HG03565 (cell line): ENCODE results near the gene BCCIP.

ENCODE experiments used
- ATAC-seq: cut with Tn5 transposase; IDR thresholded peaks from one replicate; pipeline ENCODE4 v1.9.1; 2021; ENCODE audit warnings: mild to moderate bottlenecking, moderate library complexity; ENCODE audit not compliant: unreplicated experiment

Gene BCCIP

GRCh38 chr10:125797424-125797823 is 25.9 kb upstream of the BCCIP start:
- no peak for ATAC-seq

- ATAC-seq = no peak
These were observed 25.2 kb upstream of the BCCIP start for GRCh38 chr10:125797994-125798662.

DNA sequence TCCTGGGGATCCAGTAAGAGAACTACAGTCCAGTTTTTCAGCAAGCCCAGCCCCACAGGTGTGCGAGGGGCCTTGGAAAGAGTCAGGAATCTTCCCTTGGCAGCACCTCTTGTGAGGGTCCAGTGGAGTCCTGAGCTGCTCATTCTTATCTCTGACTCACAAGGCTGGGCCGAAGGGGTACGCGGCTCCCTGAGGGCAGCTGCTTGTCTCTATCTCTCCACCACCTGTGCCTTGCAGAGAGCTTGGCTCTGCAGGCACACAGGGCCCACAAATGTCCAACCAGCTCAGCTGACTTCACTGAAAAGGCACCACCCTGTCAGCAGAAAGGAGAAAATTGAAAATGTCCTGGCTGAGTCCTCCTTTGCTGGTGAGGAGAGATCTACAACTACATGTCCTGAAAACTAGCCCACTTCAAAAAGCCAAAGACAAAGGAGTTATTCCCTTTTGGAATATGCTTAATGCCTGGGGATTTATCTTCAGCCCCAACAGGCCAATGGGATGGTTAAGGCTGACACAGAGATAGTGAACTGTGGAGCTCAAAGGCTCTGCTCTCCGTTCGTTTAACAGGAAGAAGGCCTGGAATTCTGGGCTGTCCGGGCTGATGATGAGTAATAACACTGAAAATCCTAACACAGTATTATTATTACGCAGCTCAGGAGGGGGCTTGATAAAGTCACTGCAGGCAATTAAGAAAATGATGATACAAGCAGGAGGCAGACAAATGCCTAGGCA is 23.7 kb upstream of the BCCIP start:
- ATAC-seq = no peak

DNA sequence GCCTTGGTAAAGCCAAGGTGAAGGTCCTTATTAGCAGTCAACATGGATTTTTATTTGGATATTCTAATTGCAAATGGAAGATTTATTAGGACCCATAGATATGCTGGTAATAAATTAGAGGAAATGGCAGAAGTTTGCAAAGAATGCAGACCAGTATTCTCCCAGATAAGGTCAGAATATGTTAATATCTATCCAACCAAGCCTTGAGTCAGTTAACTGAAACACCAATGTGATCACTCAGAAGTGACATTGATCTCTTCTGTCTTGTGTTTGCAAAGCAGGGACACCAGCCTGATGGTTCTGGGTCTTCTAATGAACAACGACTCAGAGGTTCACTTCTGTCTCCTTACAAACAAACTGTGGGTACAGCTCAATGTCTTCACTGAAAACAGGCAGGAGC is 21.8 kb upstream of the BCCIP start:
- ATAC-seq = no peak

- no peak for ATAC-seq
These were observed 21.2 kb upstream of the BCCIP start for GRCh38 chr10:125802131-125802530.

DNA sequence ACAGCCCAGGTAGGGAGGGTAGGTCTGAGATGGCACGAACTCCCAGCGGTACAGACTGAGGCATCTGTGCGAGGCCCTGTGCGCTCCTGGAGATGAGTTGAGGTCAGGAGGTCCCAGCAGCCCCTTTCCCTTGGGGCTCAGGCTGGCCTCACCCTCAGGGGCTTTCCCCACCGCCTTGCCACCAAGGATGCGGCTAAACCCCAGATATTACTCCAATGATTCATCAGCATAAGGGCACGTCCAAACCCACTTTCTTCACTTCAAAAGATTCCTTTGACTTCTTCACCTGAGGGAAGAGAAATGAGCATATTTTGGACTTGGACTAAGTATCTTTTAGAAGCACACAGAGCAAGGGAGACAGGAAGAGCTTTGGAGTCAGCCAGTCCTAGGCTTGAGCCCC is 20.6 kb upstream of the BCCIP start:
- no peak for ATAC-seq

DNA sequence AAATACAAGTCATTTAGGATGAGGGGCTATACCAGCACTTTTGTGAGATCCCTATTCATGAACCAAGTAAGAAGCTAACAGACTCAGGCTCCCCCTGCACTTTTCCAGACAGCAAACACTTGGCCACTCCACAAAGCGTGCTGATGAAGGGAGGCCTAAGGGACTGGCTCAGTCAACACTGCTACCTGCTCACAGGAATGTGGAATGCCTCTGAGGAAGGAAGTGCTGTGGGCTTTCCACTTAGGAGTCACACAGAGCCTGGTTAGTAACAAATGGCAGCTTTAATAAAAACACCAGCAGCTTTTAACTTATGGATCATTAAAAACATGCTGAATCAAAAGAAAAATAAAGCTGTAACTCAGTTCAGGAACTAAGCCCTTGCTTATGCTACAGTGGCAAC is 15.3 kb upstream of the BCCIP start:
- ATAC-seq = no peak

GRCh38 chr10:125811251-125811650 is 12.1 kb upstream of the BCCIP start:
- ATAC-seq = no peak

- no peak for ATAC-seq
These were observed 11.1 kb upstream of the BCCIP start for GRCh38 chr10:125812128-125812750.

DNA sequence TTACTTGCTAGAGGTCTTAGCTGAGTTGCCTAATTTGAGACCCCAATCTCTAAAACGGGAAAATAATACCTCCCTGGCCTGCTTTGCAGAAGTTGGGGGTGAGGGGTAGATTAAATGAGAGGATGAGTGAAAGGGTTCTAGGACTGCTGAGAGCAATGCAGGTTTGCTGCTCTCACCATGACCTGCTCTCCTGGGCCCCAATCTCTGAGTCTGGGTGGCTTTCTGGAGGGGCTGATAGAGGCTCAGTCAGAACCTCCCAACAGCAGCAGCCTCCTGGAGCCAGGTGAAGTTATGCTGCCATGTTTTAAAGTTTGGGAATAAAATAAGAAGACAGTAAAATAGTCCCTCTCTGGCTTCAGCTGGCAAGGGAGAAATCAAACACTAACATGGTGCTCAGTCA is 7.6 kb upstream of the BCCIP start:
- no peak for ATAC-seq

DNA sequence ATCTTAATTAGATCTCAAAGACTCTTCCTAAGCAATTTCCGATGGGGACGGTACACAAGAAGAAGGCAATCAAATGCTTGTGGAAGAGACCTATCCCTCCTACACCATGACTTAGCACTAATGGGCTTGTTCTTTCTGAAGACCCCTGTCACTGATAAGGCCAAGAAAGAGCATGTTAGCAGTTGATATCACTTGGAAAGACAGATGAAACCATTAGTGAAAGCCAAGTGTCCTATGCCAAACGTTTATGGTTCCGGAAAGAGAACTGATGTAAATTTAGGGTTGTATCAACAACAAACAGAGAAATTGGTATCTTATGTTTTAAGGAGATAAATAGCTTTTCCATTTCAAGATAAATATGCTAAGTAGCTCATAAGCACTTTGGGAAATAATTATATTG is 6.8 kb upstream of the BCCIP start:
- ATAC-seq = no peak

GRCh38 chr10:125817337-125817946 is 5.9 kb upstream of the BCCIP start:
- ATAC-seq = no peak

DNA sequence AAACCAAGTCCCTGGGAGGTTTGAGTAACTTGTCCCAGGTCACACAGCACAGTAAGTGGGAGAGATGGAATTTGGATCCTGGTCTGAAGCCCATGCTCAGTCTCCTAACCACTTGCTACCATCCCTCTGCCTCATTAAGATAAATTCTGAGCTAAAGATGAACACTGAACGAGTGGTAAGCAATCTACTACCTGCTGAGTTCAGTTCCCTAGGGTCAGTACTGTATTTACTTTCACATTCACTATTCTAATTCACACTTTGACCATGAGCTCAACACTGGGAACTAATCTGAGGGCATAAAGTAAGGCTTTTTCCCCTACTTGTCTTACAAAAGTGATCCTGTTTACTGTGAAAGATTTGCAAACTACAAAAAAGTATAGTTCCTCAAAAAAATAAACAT is 2.6 kb upstream of the BCCIP start:
- peak; percentile 37 for ATAC-seq

DNA sequence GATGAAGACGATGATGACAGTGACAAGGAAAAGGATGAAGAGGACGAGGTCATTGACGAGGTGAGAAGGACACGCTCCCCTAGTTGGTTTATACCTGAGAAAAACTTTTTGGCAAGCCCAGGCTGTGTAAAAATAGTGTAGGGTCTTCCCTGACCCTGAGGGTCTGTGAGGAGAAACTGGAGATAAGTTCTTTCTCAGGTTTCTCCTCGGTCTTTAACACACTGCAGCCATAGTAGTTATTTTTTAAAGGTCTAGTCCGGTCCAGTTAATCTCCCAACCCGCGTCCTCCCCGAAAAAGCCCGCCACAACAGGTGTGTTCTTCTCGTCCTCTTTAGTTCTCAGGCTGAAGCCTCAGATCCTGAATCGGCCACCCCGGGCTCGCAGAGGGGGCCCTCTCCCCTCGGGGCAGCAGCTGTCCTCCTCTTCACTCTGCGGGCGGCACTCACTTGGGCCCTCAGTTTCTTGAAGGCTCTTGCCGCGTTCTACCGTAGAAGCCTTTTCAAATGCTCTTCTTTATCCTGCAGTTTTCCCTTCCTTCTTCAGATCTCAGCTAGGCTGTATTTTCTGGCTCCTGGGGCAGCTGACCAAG is 411 bp downstream of the BCCIP start:
- ATAC-seq = no peak

DNA sequence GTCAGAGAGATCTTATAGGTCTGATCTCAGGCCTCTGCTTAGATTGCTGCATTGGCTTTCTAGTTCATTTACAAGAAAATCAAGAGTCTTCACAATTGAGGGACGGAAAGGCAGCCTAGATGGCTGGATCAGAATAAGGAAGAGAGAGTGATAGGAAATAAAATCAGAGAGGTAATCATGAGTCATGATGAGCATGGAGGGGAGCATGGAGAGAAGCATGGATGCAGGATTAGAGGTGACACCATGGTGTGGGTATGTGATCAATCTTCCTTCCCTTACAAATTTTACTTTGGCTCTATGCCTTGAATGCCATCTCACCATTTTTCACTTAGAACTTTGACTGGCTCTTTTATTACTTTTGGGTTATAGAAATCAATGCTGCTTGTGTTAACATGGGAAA is 1.4 kb downstream of the BCCIP start:
- no peak for ATAC-seq

GRCh38 chr10:125827133-125827532 is 3.8 kb downstream of the BCCIP start:
- ATAC-seq = no peak

DNA sequence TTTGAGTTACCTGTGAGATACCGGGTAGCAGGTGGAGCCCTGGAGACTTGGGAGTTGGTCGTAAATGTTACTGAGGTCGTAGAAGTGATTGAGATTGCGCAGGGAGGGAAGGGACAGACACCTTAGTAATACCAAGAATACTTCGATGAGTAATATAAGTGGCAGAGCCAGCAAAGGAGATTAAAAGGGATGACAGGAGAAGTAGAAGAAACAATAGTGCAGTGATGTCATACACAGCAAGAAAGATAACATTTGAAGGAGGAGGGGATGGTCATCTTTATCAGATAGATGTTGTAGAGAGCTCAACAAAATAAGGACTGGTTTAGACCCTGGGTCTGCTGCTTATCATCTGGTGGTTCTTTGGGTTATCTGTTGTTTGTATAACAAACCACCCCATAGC is 5.0 kb downstream of the BCCIP start:
- no peak for ATAC-seq

DNA sequence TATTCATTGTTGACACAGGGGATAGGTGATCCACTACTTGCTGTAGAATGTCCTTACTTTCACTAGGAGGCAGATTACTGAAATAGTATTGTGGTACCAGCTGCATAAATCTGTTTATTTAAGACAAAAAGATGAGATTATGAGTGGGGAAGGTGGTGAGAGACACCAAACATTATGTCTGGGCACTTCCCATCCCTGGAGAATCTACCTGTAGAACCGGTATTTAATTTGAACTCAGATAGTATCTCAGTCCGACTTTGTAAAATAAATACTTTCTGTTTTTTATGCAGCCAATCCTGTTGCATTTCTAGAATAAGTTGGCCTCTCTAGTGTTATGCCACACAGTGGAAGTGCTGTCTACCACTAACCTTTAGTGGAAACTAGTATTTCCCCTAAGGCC is 13.4 kb downstream of the BCCIP start:
- no peak for ATAC-seq

DNA sequence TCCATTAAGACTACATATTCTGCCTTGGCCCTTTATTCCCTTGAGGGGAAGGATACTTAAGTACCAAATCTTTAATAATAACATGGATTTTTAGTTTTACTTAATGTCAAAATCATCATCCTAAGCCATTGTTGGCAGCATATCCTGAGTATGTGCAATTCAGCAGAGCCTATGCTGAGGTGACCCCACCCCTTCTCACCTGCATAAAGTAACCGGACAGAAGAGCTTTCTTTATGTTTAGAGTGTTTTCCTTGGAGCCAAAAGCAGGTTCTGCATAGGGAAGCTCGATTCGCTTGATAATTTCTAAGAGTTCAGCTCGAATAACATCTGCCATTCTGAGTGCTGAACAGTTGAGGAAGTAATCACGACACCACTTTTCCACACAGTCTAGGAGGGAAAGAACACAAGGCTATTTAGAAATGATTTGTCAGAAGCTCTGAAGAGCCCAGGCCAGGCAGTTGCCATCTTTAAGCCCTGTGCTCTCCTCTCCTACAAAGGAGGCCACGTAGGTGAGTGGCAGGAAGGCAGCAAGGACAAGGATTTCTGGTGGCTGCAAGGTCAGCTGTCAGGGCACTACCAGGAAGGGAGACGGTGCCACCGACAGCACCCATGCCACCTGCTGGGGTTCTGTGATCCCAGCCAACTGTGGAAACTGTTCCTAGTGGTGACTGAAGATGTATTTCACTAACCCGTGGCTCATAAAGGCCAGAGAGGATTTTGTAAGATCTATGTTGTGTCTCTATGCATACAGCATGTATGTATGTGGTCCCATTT is 15.6 kb downstream of the BCCIP start:
- ATAC-seq = no peak

DNA sequence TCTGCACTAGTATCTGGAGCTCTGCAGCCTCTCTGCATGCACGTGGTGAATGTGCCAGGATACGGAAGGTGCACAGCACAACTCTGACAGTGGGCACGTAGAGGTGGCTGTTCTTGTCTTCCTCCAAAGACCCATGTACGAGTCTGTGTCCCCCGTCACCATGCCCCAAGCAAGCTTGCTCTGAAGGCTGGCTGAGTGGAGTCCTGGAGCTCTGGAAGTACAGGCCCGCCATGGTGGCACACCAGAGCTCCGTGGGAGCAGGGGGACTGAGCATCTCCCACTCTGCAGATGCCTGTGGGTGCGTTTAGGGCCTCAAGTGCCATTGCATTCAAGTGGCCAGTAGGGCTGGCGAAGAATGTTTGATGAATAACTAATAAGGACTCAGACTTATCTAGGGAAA is 17.1 kb downstream of the BCCIP start:
- ATAC-seq = no peak

DNA sequence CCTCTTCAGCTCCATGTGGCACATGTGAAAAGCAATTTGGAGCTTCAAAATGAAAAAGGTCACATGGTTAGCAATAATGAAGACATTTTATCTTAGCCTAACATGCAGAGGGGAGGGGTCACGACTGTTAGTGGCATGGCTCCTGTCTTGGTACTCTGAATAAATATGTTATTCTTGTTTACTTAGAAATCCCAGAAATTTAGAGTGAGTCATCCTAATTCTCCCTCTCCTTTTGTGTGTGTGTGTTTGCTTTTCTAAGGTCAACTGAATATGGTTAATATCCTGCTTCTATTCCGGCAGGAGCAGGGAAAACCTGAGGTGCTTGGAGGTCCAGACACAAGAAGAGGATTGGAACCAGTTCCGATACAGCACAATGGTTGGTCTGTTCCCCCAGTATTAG is 17.6 kb downstream of the BCCIP start:
- no peak for ATAC-seq
